Measurements from ENCODE around the gene PROKR2. TPM values are rescaled to one million over a fixed set of nuclear protein-coding genes. Genes with fewer than 3 reads are reported as not detected.
A peak's percentile ranks its signal among the peaks of the same experiment; 100 is the strongest.

PROKR2 gene
- total and polyA plus RNA-seq, 2 of the 13 experiments (the other 11 are each of a cell fraction or from before 2014, with no cell fraction given), result not detected

- no TSS peak for BruUV-seq (replicated peaks)
- CTCF ChIA-PET (ENCODE audit: low intra/inter-chr PET ratio, low total read pairs), result no interaction called here
These were observed 6.8 kb downstream of the PROKR2 start for GRCh38 chr20:5309971-5310370.

GRCh38 chr20:5298811-5299210 is 17.9 kb downstream of the PROKR2 start:
- BruUV-seq (replicated peaks), result no TSS peak
- CTCF ChIA-PET (ENCODE audit: low intra/inter-chr PET ratio, low total read pairs), result no interaction called here
- H3K36me3 ChIP-seq (replicated peaks in 1 of 2; ENCODE audit: control insufficient read depth in 1 of 2, insufficient read depth in 2 of 2, low read length in 2 of 2), result no peaks in the 10 kb centered on the region
- no peaks in the 10 kb centered on the region for H3K9me3 ChIP-seq (ENCODE audit: low read length)
- FAIRE-seq (no peak), DNase-seq (ENCODE audit: low spot score) (no peak), ATAC-seq (no peak)
- H3K79me2 ChIP-seq (ENCODE audit: insufficient read depth, low read length), result no peaks in the 10 kb centered on the region
- H3K9ac ChIP-seq (ENCODE audit: insufficient read depth, low read depth, low read length), result no peak overlapping the region
- peaks cover 21% of the 10 kb centered on the region for H3K4me1 ChIP-seq (ENCODE audit: insufficient read depth, low read length)
- no peak overlapping the region for H2AFZ ChIP-seq (ENCODE audit: low read length)
- peaks cover 1 to 12% of the 10 kb centered on the region in 2 experiments; a peak in 3 of 5 replicates for H3K27me3 ChIP-seq (ENCODE audit: control insufficient read depth in 1 of 2, insufficient read depth in 2 of 2, low read length in 2 of 2)
- in situ Hi-C loops (cut with HindIII; ENCODE audit: extremely low pct_ligation_motif_present, low pct_unique_long_range_greater_than_20kb), result no loop called here
- no peak overlapping the region for H3K4me2 ChIP-seq (ENCODE audit: low read depth, low read length)
- H4K20me1 ChIP-seq (ENCODE audit: insufficient read depth, low read length), result no peaks in the 10 kb centered on the region
- no peak for TF ChIP-seq PTBP1 (IDR thresholded peaks at IDR 0.05; ENCODE audit: low read depth, low read length, poor library complexity, severe bottlenecking)
- TF ChIP-seq ZNF570 (CRISPR knock-in tag; IDR thresholded peaks at IDR 0.05; ENCODE audit: borderline replicate concordance), result no peak
- TF ChIP-seq GABPA (IDR thresholded peaks at IDR 0.05; ENCODE audit: low read depth, low read length), result no peak
- TF ChIP-seq GABPA (CRISPR knock-in tag; IDR thresholded peaks at IDR 0.05; ENCODE audit: low read depth), result no peak
- no peak for TF ChIP-seq NFATC3 (CRISPR knock-in tag; IDR thresholded peaks at IDR 0.05)
- TF ChIP-seq SMC3 (IDR thresholded peaks at IDR 0.05; ENCODE audit: low read length), result no peak
- no peak for TF ChIP-seq ZNF263 (CRISPR knock-in tag; IDR thresholded peaks at IDR 0.05)
- no peak for TF ChIP-seq SOX13 (IDR thresholded peaks at IDR 0.05)
- no peak for TF ChIP-seq SOX13 (CRISPR knock-in tag; conservative IDR thresholded peaks at IDR 0.05 in 1 of 2, IDR thresholded peaks at IDR 0.05 in 1 of 2)
- no peak for TF ChIP-seq TERF1 (CRISPR knock-in tag; IDR thresholded peaks at IDR 0.05)
- TF ChIP-seq JUN (CRISPR knock-in tag; IDR thresholded peaks at IDR 0.05), result no peak
- TF ChIP-seq PLRG1 (conservative IDR thresholded peaks at IDR 0.05), result no peak
- TF ChIP-seq SP140L (CRISPR knock-in tag; IDR thresholded peaks at IDR 0.05; ENCODE audit: borderline replicate concordance), result no peak
- POLR2A ChIA-PET, result no interaction called here
- WGBS (ENCODE audit: low lambda C conversion rate), result 60% methylated on average over 5 of the region's 5 CpGs
- intact Hi-C loops (cut with micrococcal nuclease; ENCODE audit: unreplicated experiment), result no loop called here
- no peak overlapping the region for H3K4me3 ChIP-seq (replicated peaks in 1 of 3; ENCODE audit: insufficient read depth in 1 of 3, low read depth in 2 of 3, low read length in 3 of 3)
- H3K27ac ChIP-seq (ENCODE audit: extremely low read length, insufficient read depth, low read length), result no peak overlapping the region

More at GRCh38 chr20:5309971-5310370, 6.8 kb downstream of the PROKR2 start:
- Histone ChIP-seq H3K27ac (ENCODE audit: extremely low read length, insufficient read depth, low read length) (no peak overlapping the region), H2AFZ (ENCODE audit: low read length) (no peak overlapping the region), H3K9me3 (ENCODE audit: low read length) (peaks cover 33% of the 10 kb centered on the region), H3K4me2 (ENCODE audit: low read depth, low read length) (no peak overlapping the region), H3K9ac (ENCODE audit: insufficient read depth, low read depth, low read length) (no peak overlapping the region), H3K79me2 (ENCODE audit: insufficient read depth, low read length) (no peaks in the 10 kb centered on the region), H3K4me1 (ENCODE audit: insufficient read depth, low read length) (no peaks in the 10 kb centered on the region), H4K20me1 (ENCODE audit: insufficient read depth, low read length) (no peaks in the 10 kb centered on the region), H3K27me3 (ENCODE audit: control insufficient read depth in 1 of 2, insufficient read depth in 2 of 2, low read length in 2 of 2) (peaks cover 6 to 7% of the 10 kb centered on the region in 2 experiments; a peak in 4 of 5 replicates), H3K4me3 (replicated peaks in 1 of 3; ENCODE audit: insufficient read depth in 1 of 3, low read depth in 2 of 3, low read length in 3 of 3) (no peak overlapping the region), H3K36me3 (replicated peaks in 1 of 2; ENCODE audit: control insufficient read depth in 1 of 2, insufficient read depth in 2 of 2, low read length in 2 of 2) (no peaks in the 10 kb centered on the region)
- ATAC-seq, result no peak
- in situ Hi-C loops (cut with HindIII; ENCODE audit: extremely low pct_ligation_motif_present, low pct_unique_long_range_greater_than_20kb) (no loop called here), intact Hi-C loops (cut with micrococcal nuclease; ENCODE audit: unreplicated experiment) (no loop called here)
- POLR2A ChIA-PET, result no interaction called here
- 7% methylated on average over 1 of the region's 1 CpG for WGBS (ENCODE audit: low lambda C conversion rate)
- TF ChIP-seq ZNF629 (CRISPR knock-in tag; conservative IDR thresholded peaks at IDR 0.05), result peak; percentile 35; the same call in 1 of the 2 replicates
- TF ChIP-seq FOSL2 (CRISPR knock-in tag; IDR thresholded peaks at IDR 0.05), result 0 out of 2 replicates have a peak, but pooled peaks have one; percentile 19
- no peak for TF ChIP-seq MYNN (CRISPR knock-in tag; IDR thresholded peaks at IDR 0.05; ENCODE audit: low read depth)
- no peak for FAIRE-seq
- no peak for DNase-seq (ENCODE audit: low spot score)
